Kidney (tissue), 14 donors: ENCODE data around the gene HSPB7. TPM values are rescaled to one million over a fixed set of nuclear protein-coding genes. Genes with fewer than 3 reads are reported as not detected.
A peak's percentile ranks its signal among the peaks of the same experiment; 100 is the strongest.
"Not testable (repeated sequence)": the region's sequence is repeated elsewhere in the genome, so short reads cannot be mapped to it uniquely, and the experiment has no call there.

Experiments
- DNase-seq, 5 donors: peaks; one replicate each; pipeline ENCODE4 v3.0.0-alpha.2; 2013 to 2020
- FAIRE-seq: peaks from 2 replicates; lab custom pipeline; 2012; peaks lifted over from hg19 to GRCh38; lab: Jason Lieb, UNC
- H3K27ac ChIP-seq, 2 donors: one replicate each; pipeline ENCODE4 v1.7.0; 2013; ENCODE audit warnings: low read depth in 2 of 2, low read length in 2 of 2, inconsistent platforms in 1 of 2
- H3K27me3 ChIP-seq: one replicate; pipeline ENCODE4 v1.7.1; 2013; ENCODE audit warnings: low read length, inconsistent platforms; ENCODE audit not compliant: control insufficient read depth, insufficient read depth
- H3K36me3 ChIP-seq, 3 donors: one replicate each; pipeline versions ENCODE4 v1.7.0 to v1.7.1; 2013; ENCODE audit warnings: low read length in 3 of 3, control low read depth in 1 of 3, inconsistent platforms in 1 of 3; ENCODE audit not compliant: insufficient read depth in 3 of 3, control insufficient read depth in 2 of 3
- H3K4me1 ChIP-seq, 3 donors: one replicate each; pipeline versions ENCODE4 v1.7.0 to v1.7.1; 2013; ENCODE audit warnings: low read length in 3 of 3, inconsistent platforms in 1 of 3, low read depth in 1 of 3; ENCODE audit not compliant: control insufficient read depth in 2 of 3, insufficient read depth in 2 of 3
- H3K4me3 ChIP-seq, 3 donors: one replicate each; pipeline versions ENCODE4 v1.7.0 to v1.8.1; 2013; ENCODE audit warnings: low read length in 3 of 3, control low read depth in 1 of 3, inconsistent platforms in 1 of 3
- H3K9ac ChIP-seq, 3 donors: one replicate each; pipeline versions ENCODE4 v1.7.0 to v1.7.1; 2013; ENCODE audit warnings: low read length in 3 of 3, control low read depth in 1 of 3, inconsistent platforms in 1 of 3
- H3K9me3 ChIP-seq, 3 donors: one replicate each; pipeline versions ENCODE4 v1.7.0 to v1.7.1; 2013; ENCODE audit warnings: low read length in 3 of 3, control low read depth in 1 of 3, inconsistent platforms in 1 of 3; ENCODE audit not compliant: control insufficient read depth in 2 of 3, insufficient read depth in 1 of 3
- intact Hi-C: fragments of 100-400 bp; cut with DNase I; formaldehyde crosslinking; loops from one replicate; pipeline ENCODE4 v1.11.1; 2022
- polyA plus RNA-seq: library from polyadenylated mRNA; stranded (reverse); fragments of 350-450 nt; fragmentation: Illumina TruSeq; extraction: RNeasy Lipid Tissue Mini Kit (QIAGEN cat#74804); gene quantifications from one replicate; pipeline ENCODE4 v1.2.3, GENCODE V29; 2014; ENCODE audit warnings: low read depth, low replicate concordance; ENCODE audit not compliant: insufficient read depth
- total RNA-seq: library from RNA; stranded (reverse); fragmentation: NEBNext Ultra II Directional; extraction: Animal tissue kit (Norgen Biotek cat#: 25700); gene quantifications from one replicate; pipeline ENCODE4 v1.2.1, GENCODE V29; 2021
- TF ChIP-seq, protein P1 (sequence below): IDR thresholded peaks from 3 replicates; pipeline ENCODE4 v1.5.1; 2012; ENCODE audit warnings: mild to moderate bottlenecking, moderate library complexity, borderline replicate concordance; ENCODE audit not compliant: insufficient read depth; ENCODE audit errors: extremely low read depth
- donor health status: control.
- donor health status: control.
- donor health status: control.
- donor health status: control.
- donor health status: control.
- donor health status: DM: yes; HTN: yes; CAD: no.
- donor health status: Normal renal cell carcinoma (clear cell type).

HSPB7 gene
- total and polyA plus RNA-seq, 2 donors from 2014 or later, result 17.0 to 29.1 TPM

DNA sequence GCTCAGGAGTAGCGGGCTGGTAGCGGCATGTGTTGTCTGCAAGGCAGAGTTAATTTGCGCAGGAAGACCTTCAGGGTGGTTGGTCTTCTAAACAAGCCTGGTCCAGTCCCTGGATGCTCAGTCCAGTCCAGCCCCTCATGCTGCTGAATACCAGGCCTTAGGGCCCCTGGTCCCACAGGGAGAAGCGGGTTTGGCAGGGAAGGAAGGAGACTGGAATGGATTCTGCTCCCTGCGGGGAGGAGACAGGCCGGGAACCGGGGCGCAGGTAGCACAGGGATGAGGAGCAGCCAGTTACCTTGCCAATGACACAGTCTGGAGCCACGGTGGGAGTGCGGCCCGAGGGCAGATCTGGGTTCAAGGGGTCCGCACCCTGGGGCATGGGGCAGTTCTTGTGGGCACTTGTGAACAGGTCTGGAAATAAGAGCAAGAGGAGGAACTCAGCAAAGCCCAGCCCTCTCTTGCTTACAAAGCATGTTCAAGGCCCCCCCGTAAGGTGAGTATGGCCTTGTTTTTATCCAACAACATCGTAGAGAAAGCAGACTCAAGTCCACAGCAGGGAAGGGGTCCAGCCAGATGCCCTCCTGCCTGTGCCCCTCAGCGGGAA is 45.5 kb upstream of the HSPB7 start:
- H3K4me3 ChIP-seq, result no peak overlapping the region
- DNase-seq, result no peak
- TF ChIP-seq, protein P1, sequence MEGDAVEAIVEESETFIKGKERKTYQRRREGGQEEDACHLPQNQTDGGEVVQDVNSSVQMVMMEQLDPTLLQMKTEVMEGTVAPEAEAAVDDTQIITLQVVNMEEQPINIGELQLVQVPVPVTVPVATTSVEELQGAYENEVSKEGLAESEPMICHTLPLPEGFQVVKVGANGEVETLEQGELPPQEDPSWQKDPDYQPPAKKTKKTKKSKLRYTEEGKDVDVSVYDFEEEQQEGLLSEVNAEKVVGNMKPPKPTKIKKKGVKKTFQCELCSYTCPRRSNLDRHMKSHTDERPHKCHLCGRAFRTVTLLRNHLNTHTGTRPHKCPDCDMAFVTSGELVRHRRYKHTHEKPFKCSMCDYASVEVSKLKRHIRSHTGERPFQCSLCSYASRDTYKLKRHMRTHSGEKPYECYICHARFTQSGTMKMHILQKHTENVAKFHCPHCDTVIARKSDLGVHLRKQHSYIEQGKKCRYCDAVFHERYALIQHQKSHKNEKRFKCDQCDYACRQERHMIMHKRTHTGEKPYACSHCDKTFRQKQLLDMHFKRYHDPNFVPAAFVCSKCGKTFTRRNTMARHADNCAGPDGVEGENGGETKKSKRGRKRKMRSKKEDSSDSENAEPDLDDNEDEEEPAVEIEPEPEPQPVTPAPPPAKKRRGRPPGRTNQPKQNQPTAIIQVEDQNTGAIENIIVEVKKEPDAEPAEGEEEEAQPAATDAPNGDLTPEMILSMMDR, result no peak
- H3K27ac ChIP-seq, result no peak overlapping the region
- no peaks in the 10 kb centered on the region for H3K9me3 ChIP-seq
- H3K27me3 ChIP-seq, result no peaks in the 10 kb centered on the region
- H3K9ac ChIP-seq, result peak overlapping the region in 1 of 3 donors; percentile 26
- intact Hi-C loops, result no loop called here
- no peak for FAIRE-seq
- H3K36me3 ChIP-seq, result no peaks in the 10 kb centered on the region
- peaks cover 0 to 22% (median 21%) of the 10 kb centered on the region in 3 donors for H3K4me1 ChIP-seq

GRCh38 chr1:16062687-16063075 is 44.8 kb upstream of the HSPB7 start:
- FAIRE-seq, H3K9me3 ChIP-seq, DNase-seq, H3K9ac ChIP-seq, H3K27me3 ChIP-seq, H3K27ac ChIP-seq, H3K36me3 ChIP-seq, H3K4me3 ChIP-seq, intact Hi-C loops: not testable (repeated sequence)
- peaks cover 0 to 18% (median 15%) of the 10 kb centered on the region in 3 donors for H3K4me1 ChIP-seq

GRCh38 chr1:16061989-16062686 is 44.3 kb upstream of the HSPB7 start:
- DNase-seq, H3K9me3 ChIP-seq, FAIRE-seq, intact Hi-C loops, H3K27ac ChIP-seq, H3K4me3 ChIP-seq, H3K36me3 ChIP-seq, H3K9ac ChIP-seq, H3K27me3 ChIP-seq: not testable (repeated sequence)
- peaks cover 0 to 13% (median 12%) of the 10 kb centered on the region in 3 donors for H3K4me1 ChIP-seq

DNA sequence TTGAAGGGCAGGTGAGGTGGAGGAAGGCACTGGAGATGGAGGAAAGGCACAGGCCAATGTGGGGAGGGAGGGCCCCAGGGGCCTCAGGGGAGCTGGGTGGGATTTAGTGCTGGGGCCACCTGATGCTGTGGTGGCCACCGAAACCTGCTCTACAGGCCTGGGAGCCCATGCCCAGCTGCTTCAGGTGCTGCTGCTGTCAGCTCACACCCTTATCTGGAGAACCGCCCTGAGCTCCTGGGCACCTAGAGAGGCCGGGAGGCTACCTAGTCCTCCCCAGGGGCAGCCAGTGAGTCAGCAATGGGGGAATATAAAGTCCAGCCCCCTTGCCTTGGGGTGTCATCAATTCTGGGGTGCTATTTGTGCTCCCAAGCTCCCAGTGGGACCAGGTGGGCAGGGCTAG is 43.4 kb upstream of the HSPB7 start:
- Histone ChIP-seq H3K27me3 (no peaks in the 10 kb centered on the region), H3K36me3 (no peaks in the 10 kb centered on the region), H3K9me3 (no peaks in the 10 kb centered on the region), H3K27ac (no peak overlapping the region), H3K4me1 (peaks cover 0 to 11% (median 7%) of the 10 kb centered on the region in 3 donors), H3K9ac (no peak overlapping the region), H3K4me3 (no peak overlapping the region)
- no peak for FAIRE-seq
- no peak for DNase-seq
- intact Hi-C loops, result no loop called here
- TF ChIP-seq, protein P1, result no peak

- H3K4me1 ChIP-seq, H3K9ac ChIP-seq, DNase-seq, H3K9me3 ChIP-seq, H3K36me3 ChIP-seq, H3K27me3 ChIP-seq, H3K4me3 ChIP-seq, FAIRE-seq, H3K27ac ChIP-seq: not testable (repeated sequence)
- intact Hi-C loops, result loop anchor here (10.0 kb wide), 1 partner anchor 54 kb away; the partner anchor contains the start of gene SRARP
These were observed 40.7 kb upstream of the HSPB7 start for GRCh38 chr1:16058394-16059120.

DNA sequence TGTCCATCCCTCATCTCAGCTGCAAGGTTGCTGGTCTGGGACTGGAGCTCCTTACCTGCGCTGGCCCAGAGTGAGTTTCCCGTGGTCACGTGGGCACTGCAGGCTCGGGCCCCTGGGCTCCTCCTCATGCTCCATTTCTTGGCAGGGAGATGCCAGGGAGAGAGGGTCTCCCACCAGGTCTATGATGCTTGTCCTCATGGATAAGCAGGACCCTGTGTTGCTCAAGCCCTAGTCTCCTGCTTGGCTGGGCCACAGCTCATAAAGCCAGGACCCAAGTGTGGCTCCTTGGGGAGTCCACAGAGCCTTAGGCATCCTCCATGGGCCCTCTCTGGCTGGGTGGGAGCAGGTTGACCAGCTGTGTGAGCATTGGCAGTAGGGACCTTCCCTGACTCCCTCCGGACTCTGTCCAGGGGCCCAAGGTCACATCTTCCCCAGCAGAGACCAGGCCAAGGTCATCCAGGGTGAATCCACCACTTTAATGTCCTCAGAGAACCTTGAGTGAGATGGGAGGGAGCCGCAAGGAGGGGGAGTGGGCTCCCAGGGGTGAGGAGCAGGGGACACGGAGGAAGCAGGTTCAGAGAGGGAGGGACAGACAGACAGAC is 39.6 kb upstream of the HSPB7 start:
- intact Hi-C loops, result loop anchor here (10.0 kb wide), 1 partner anchor 53 kb away; the partner anchor contains the start of gene SRARP
- not testable (repeated sequence) for H3K4me1 ChIP-seq, H3K9ac ChIP-seq, FAIRE-seq, DNase-seq, H3K27me3 ChIP-seq, H3K4me3 ChIP-seq, H3K9me3 ChIP-seq, H3K36me3 ChIP-seq
- H3K27ac ChIP-seq, result peak overlapping the region in 1 of 2 donors; percentile 36
